PFSK-1 (cell line): ENCODE results near the gene TARM1.

ENCODE experiments used
- POLR2AphosphoS5 ChIP-seq: IDR thresholded peaks from 2 replicates; pipeline ENCODE4 v1.6.1; 2012; ENCODE audit warnings: low read depth, mild to moderate bottlenecking, control low read depth, low read length, moderate library complexity
- TAF1 ChIP-seq: IDR thresholded peaks from 2 replicates; pipeline ENCODE4 v1.6.1; 2012; ENCODE audit warnings: low read length, control low read depth, borderline replicate concordance; ENCODE audit not compliant: insufficient read depth
- TF ChIP-seq, protein P1 (sequence below), 2 experiments: IDR thresholded peaks; 2 replicates each; pipeline versions ENCODE4 v1.6.1 to v1.8.0; 2011 to 2012; ENCODE audit warnings: low read depth in 2 of 2, low read length in 2 of 2, control low read depth in 1 of 2, inconsistent platforms in 1 of 2, mild to moderate bottlenecking in 1 of 2, moderate library complexity in 1 of 2; ENCODE audit not compliant: insufficient read depth in 1 of 2

DNA sequence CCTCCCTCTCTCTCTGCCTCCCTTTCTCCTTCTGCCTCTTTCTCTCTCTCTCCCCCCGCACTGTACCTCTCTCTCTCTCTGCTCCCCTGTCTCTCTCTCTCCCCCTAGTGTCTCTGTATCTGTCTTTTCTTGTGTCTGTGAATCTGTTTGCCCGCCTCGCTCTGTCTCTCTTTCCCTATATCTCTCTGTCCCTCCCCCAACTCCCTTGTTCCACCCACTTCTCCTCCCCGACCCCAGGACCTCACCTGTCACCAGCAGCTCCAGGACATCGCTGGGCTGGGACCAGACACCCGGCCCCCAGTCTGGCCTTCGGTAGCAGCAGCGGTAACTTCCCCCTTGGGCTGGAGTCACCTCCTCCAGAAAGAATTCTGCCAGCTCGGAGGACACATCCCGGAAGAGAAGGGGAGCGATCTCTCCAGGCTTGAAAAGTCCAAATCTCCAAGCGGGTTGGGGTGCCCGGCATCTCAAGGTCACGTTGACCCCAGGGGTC is 15.5 kb upstream of the TARM1 start:
- TF ChIP-seq, protein P1, sequence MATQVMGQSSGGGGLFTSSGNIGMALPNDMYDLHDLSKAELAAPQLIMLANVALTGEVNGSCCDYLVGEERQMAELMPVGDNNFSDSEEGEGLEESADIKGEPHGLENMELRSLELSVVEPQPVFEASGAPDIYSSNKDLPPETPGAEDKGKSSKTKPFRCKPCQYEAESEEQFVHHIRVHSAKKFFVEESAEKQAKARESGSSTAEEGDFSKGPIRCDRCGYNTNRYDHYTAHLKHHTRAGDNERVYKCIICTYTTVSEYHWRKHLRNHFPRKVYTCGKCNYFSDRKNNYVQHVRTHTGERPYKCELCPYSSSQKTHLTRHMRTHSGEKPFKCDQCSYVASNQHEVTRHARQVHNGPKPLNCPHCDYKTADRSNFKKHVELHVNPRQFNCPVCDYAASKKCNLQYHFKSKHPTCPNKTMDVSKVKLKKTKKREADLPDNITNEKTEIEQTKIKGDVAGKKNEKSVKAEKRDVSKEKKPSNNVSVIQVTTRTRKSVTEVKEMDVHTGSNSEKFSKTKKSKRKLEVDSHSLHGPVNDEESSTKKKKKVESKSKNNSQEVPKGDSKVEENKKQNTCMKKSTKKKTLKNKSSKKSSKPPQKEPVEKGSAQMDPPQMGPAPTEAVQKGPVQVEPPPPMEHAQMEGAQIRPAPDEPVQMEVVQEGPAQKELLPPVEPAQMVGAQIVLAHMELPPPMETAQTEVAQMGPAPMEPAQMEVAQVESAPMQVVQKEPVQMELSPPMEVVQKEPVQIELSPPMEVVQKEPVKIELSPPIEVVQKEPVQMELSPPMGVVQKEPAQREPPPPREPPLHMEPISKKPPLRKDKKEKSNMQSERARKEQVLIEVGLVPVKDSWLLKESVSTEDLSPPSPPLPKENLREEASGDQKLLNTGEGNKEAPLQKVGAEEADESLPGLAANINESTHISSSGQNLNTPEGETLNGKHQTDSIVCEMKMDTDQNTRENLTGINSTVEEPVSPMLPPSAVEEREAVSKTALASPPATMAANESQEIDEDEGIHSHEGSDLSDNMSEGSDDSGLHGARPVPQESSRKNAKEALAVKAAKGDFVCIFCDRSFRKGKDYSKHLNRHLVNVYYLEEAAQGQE (IDR thresholded peaks at IDR 0.05; ENCODE audit: insufficient read depth in 1 of 2, low read depth in 2 of 2, low read length in 2 of 2), result no peak
- TF ChIP-seq POLR2AphosphoS5 (no peak), TAF1 (no peak)
